HEK293T (cell line): Measurements from ENCODE around the gene MVB12A.

Experiments used
- ARNT ChIP-seq: fragments of 450-650 bp; IDR thresholded peaks from 2 replicates; pipeline ENCODE4 v1.6.1; 2017; ENCODE audit warnings: mild to moderate bottlenecking
- BHLHE40 ChIP-seq: fragments of 450-650 bp; IDR thresholded peaks from 2 replicates; pipeline ENCODE4 v1.6.1; 2016; ENCODE audit warnings: mild to moderate bottlenecking, moderate library complexity, borderline replicate concordance
- ELF4 ChIP-seq: fragments of 450-650 bp; IDR thresholded peaks from 2 replicates; pipeline ENCODE4 v1.6.1; 2017; ENCODE audit warnings: antibody characterized with exemption
- FOXA1 ChIP-seq: fragments of 450-650 bp; IDR thresholded peaks from 2 replicates; pipeline ENCODE4 v1.6.1; 2016; ENCODE audit warnings: mild to moderate bottlenecking
- FOXM1 ChIP-seq: fragments of 450-650 bp; IDR thresholded peaks from 2 replicates; pipeline ENCODE4 v1.6.1; 2017; ENCODE audit warnings: mild to moderate bottlenecking, borderline replicate concordance
- HDGF ChIP-seq: fragments of 450-650 bp; IDR thresholded peaks from 2 replicates; pipeline ENCODE4 v1.6.1; 2017; ENCODE audit warnings: antibody characterized with exemption, borderline replicate concordance
- SP1 ChIP-seq: fragments of 450-650 bp; IDR thresholded peaks from 2 replicates; pipeline ENCODE4 v1.6.1; 2017
- SUZ12 ChIP-seq: fragments of 450-650 bp; IDR thresholded peaks from 2 replicates; pipeline ENCODE4 v1.6.1; 2016; ENCODE audit warnings: mild to moderate bottlenecking
- TARDBP ChIP-seq: fragments of 450-650 bp; IDR thresholded peaks from 2 replicates; pipeline ENCODE4 v1.6.1; 2016
- ZNF384 ChIP-seq: fragments of 450-650 bp; IDR thresholded peaks from 2 replicates; pipeline ENCODE4 v1.6.1; 2016

DNA sequence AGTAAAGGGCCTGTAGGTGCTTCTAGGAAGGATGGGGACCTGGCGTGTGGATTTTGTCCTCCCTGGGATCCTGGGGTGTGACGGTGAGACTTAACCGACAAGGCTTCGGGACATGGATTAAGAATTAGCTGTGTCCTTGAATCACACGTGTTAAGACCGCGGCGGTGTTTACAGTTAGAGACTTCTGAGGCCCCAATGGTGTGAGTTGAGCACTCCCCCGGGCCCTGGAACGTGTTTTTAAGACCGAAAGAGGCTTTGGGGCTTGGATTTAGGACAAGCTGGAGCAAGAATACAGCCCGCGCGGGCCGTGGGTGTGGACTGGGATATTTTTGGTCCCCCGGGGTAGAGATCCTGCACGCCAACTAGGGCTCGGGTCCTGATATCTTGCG is 49.2 kb downstream of the MVB12A start:
- no peak for TF ChIP-seq ELF4
- no peak for TF ChIP-seq FOXM1
- no peak for TF ChIP-seq SUZ12
- no peak for TF ChIP-seq SP1
- TF ChIP-seq HDGF: no peak
- no peak for TF ChIP-seq TARDBP
- no peak for TF ChIP-seq FOXA1
- no peak for TF ChIP-seq BHLHE40
- TF ChIP-seq ZNF384: no peak
- TF ChIP-seq ARNT: no peak
